Inferior parietal cortex (tissue), 1 donor: ENCODE measurements around the gene COPS3.
A peak's percentile ranks its signal among the peaks of the same experiment; 100 is the strongest.
"Not testable (repeated sequence)": the region's sequence is repeated elsewhere in the genome, so short reads cannot be mapped to it uniquely, and the experiment has no call there.

Experiments
- DNase-seq: peaks from one replicate; pipeline ENCODE4 v3.0.0-alpha.2; 2016; ENCODE audit errors: extremely low spot score

COPS3 gene

GRCh38 chr17:17301659-17302058, 20.6 kb upstream of the COPS3 start:
- DNase-seq: not testable (repeated sequence)

GRCh38 chr17:17300624-17301568, 19.9 kb upstream of the COPS3 start:
- no peak for DNase-seq

- no peak for DNase-seq
Measured at GRCh38 chr17:17298108-17298507, 17.1 kb upstream of the COPS3 start.

- no peak for DNase-seq
Measured at GRCh38 chr17:17297217-17297616, 16.2 kb upstream of the COPS3 start.

- DNase-seq: no peak
Measured at GRCh38 chr17:17295141-17295540, 14.1 kb upstream of the COPS3 start.

- DNase-seq: no peak
Measured at GRCh38 chr17:17289701-17290100, 8.7 kb upstream of the COPS3 start.

- no peak for DNase-seq
Measured at GRCh38 chr17:17289086-17289485, 8.0 kb upstream of the COPS3 start.

GRCh38 chr17:17285951-17286350, 4.9 kb upstream of the COPS3 start:
- DNase-seq: no peak

- DNase-seq: no peak
Measured at GRCh38 chr17:17279316-17279715, 1.7 kb downstream of the COPS3 start.

GRCh38 chr17:17277431-17277830, 3.6 kb downstream of the COPS3 start:
- not testable (repeated sequence) for DNase-seq

GRCh38 chr17:17275971-17276370, 5.1 kb downstream of the COPS3 start:
- no peak for DNase-seq

- no peak for DNase-seq
Measured at GRCh38 chr17:17269926-17270773, 10.9 kb downstream of the COPS3 start.

- DNase-seq: no peak
Measured at GRCh38 chr17:17264430-17264829, 16.6 kb downstream of the COPS3 start.

GRCh38 chr17:17258998-17259397, 22.0 kb downstream of the COPS3 start:
- peak; percentile 72 for DNase-seq

- DNase-seq: no peak
Measured at GRCh38 chr17:17258011-17258410, 23.0 kb downstream of the COPS3 start.

- DNase-seq: no peak
Measured at GRCh38 chr17:17256316-17256715, 24.7 kb downstream of the COPS3 start.

- not testable (repeated sequence) for DNase-seq
Measured at GRCh38 chr17:17255689-17256088, 25.4 kb downstream of the COPS3 start.

- DNase-seq: no peak
Measured at GRCh38 chr17:17254036-17254435, 27.0 kb downstream of the COPS3 start.

- DNase-seq: no peak
Measured at GRCh38 chr17:17253406-17253805, 27.6 kb downstream of the COPS3 start.

GRCh38 chr17:17252149-17252661, 28.8 kb downstream of the COPS3 start:
- no peak for DNase-seq

GRCh38 chr17:17246879-17247278, 34.2 kb downstream of the COPS3 start:
- DNase-seq: no peak

- no peak for DNase-seq
Measured at GRCh38 chr17:17243163-17243562, 37.9 kb downstream of the COPS3 start.
